Esophagus squamous epithelium (tissue), 4 donors: ENCODE measurements around the gene CNST.

Experiments used
- CTCF ChIP-seq, 6 experiments: fragments of 450-650 bp in 4 of 6; fragments of 200-600 bp in 2 of 6; sonication (generic) in 2 of 6; IDR thresholded peaks; one replicate each; pipeline ENCODE4 v1.5.1; 2016 to 2019; ENCODE audit warnings: antibody characterized with exemption in 6 of 6, mild to moderate bottlenecking in 4 of 6, moderate library complexity in 4 of 6
- POLR2A ChIP-seq, 4 donors: fragments of 450-650 bp; IDR thresholded peaks; one replicate each; pipeline ENCODE4 v1.6.1; 2017; ENCODE audit warnings: antibody characterized with exemption in 4 of 4, mild to moderate bottlenecking in 4 of 4, moderate library complexity in 3 of 4

- TF ChIP-seq CTCF (IDR thresholded peaks at IDR 0.05) (no peak), POLR2A (IDR thresholded peaks at IDR 0.05) (no peak)
Measured at GRCh38 chr1:246566813-246567645, 773 bp downstream of the CNST start.
